Spleen (tissue), 7 donors: ENCODE measurements around the gene NELFCD.

Experiments used
- CTCF ChIP-seq, 11 experiments: fragments of 200-600 bp in 7 of 11; fragments of 450-650 bp in 4 of 11; sonication (generic) in 4 of 11; IDR thresholded peaks in 8 of 11; conservative IDR thresholded peaks in 3 of 11; 1 replicate in 7 of 11; 2 replicates in 4 of 11; pipeline versions ENCODE4 v1.4.0 to v1.8.0; 2016 to 2021; ENCODE audit warnings: antibody characterized with exemption in 11 of 11, inconsistent platforms in 4 of 11, mild to moderate bottlenecking in 1 of 11
- POLR2A ChIP-seq, 3 donors: fragments of 450-650 bp; IDR thresholded peaks; one replicate each; pipeline ENCODE4 v1.5.1; 2017; ENCODE audit warnings: antibody characterized with exemption in 3 of 3, mild to moderate bottlenecking in 1 of 3
- POLR2AphosphoS5 ChIP-seq, 3 donors: sonication (generic); formaldehyde crosslinking; IDR thresholded peaks; one replicate each; pipeline ENCODE4 v1.5.1; 2017; ENCODE audit warnings: antibody characterized with exemption in 3 of 3
- donor health status: DM: no; HTN: no; CAD: no; lungs with moderate emphysema.
- donor health status: DM: no; HTN: no; CAD: no.
- donor health status: DM: no; HTN: no; CAD: no.

GRCh38 chr20:59018817-59019216 is 37.8 kb downstream of the NELFCD start:
- TF ChIP-seq CTCF (IDR thresholded peaks at IDR 0.05 in 8 of 11, conservative IDR thresholded peaks at IDR 0.05 in 3 of 11) = no peak
- no peak for TF ChIP-seq POLR2A (IDR thresholded peaks at IDR 0.05)
- TF ChIP-seq POLR2AphosphoS5 (IDR thresholded peaks at IDR 0.05) = peak in 1 of 3 donors; percentile 35
